Activated CD8-positive, alpha-beta memory T cell treated with anti-CD3 and anti-CD28 coated beads for 1 hour (primary cell): ENCODE measurements around the gene GALNTL6.
"Not testable (repeated sequence)": the region's sequence is repeated elsewhere in the genome, so short reads cannot be mapped to it uniquely, and the experiment has no call there.

Experiments used
- DNase-seq, 2 donors: peaks; one replicate each; pipeline ENCODE4 v3.0.0-alpha.2; 2020; ENCODE audit warnings: low read depth in 1 of 2; ENCODE audit errors: extremely low read depth in 1 of 2

GALNTL6 gene

GRCh38 chr4:173039617-173040577, 1226.7 kb downstream of the GALNTL6 start:
- DNase-seq = no peak

- no peak for DNase-seq
These were observed 1228.3 kb downstream of the GALNTL6 start for GRCh38 chr4:173041482-173041881.

- not testable (repeated sequence) for DNase-seq
These were observed 1228.9 kb downstream of the GALNTL6 start for GRCh38 chr4:173042139-173042538.

- DNase-seq = no peak
These were observed 1231.1 kb downstream of the GALNTL6 start for GRCh38 chr4:173044340-173044739.

- DNase-seq = no peak
These were observed 1232.4 kb downstream of the GALNTL6 start for GRCh38 chr4:173045571-173045970.

- no peak for DNase-seq
These were observed 1232.9 kb downstream of the GALNTL6 start for GRCh38 chr4:173046144-173046543.

- DNase-seq = no peak
These were observed 1233.6 kb downstream of the GALNTL6 start for GRCh38 chr4:173046818-173047217.

- DNase-seq = no peak
These were observed 1238.0 kb downstream of the GALNTL6 start for GRCh38 chr4:173051232-173051631.

- DNase-seq = no peak
These were observed 1238.5 kb downstream of the GALNTL6 start for GRCh38 chr4:173051716-173052115.

GRCh38 chr4:173052439-173052838, 1239.2 kb downstream of the GALNTL6 start:
- DNase-seq = no peak

GRCh38 chr4:173056271-173056670, 1243.1 kb downstream of the GALNTL6 start:
- no peak for DNase-seq

GRCh38 chr4:173056710-173057109, 1243.5 kb downstream of the GALNTL6 start:
- DNase-seq = no peak

GRCh38 chr4:173057442-173057841, 1244.2 kb downstream of the GALNTL6 start:
- DNase-seq = no peak

GRCh38 chr4:173057901-173058300, 1244.7 kb downstream of the GALNTL6 start:
- DNase-seq = no peak

- no peak for DNase-seq
These were observed 1248.0 kb downstream of the GALNTL6 start for GRCh38 chr4:173061160-173061559.

- no peak for DNase-seq
These were observed 1260.8 kb downstream of the GALNTL6 start for GRCh38 chr4:173073939-173074500.

- DNase-seq = no peak
These were observed 1261.3 kb downstream of the GALNTL6 start for GRCh38 chr4:173074501-173074946.

GRCh38 chr4:173076903-173077634, 1263.9 kb downstream of the GALNTL6 start:
- DNase-seq = no peak

GRCh38 chr4:173088144-173088543, 1274.9 kb downstream of the GALNTL6 start:
- DNase-seq = no peak
